ENCODE measurements around the gene MAML3.

DNA sequence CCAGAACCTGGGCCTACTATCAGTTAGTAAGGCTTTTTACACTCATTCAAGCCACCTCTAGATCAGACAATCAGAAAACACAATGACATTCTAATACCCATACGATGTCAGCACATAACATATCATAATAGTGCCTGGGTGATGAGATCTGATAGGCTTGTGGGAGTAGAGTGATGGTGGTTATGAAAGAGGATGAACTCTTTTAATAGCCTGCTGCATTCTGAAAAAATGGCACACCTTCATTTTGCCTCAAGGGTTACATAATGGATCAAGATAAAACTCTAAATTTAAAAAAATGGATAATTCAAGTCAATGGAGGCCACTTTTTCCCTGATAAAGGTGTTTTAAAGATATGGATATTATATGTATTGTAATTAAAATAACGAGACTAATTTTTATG is 215.6 kb downstream of the MAML3 start:
- TF ChIP-seq CTCF (IDR thresholded peaks at IDR 0.05; ENCODE audit: poor library complexity) (no peak), EZH2phosphoT487 (IDR thresholded peaks at IDR 0.05; ENCODE audit: low read depth, severe bottlenecking, unreplicated experiment) (no peak), EZH2 (IDR thresholded peaks at IDR 0.05; ENCODE audit: borderline replicate concordance) (no peak)

Data from hepatocyte (in vitro differentiated cells).